Measurements from ENCODE around the gene KRTAP12-2.

The KRTAP12-2 gene

GRCh38 chr21:44666401-44667320 lies at the start of gene KRTAP12-2:
Gene KRTAP12-2 (minus strand): TSS chr21:44666927. CDS start chr21:44666886, 41 bp downstream.
- ChIA-PET CTCF (no interaction called here), POLR2A (no interaction called here)
- DNase-seq (ENCODE audit: low read depth, low spot score) = no peak
- TF ChIP-seq, protein P1, sequence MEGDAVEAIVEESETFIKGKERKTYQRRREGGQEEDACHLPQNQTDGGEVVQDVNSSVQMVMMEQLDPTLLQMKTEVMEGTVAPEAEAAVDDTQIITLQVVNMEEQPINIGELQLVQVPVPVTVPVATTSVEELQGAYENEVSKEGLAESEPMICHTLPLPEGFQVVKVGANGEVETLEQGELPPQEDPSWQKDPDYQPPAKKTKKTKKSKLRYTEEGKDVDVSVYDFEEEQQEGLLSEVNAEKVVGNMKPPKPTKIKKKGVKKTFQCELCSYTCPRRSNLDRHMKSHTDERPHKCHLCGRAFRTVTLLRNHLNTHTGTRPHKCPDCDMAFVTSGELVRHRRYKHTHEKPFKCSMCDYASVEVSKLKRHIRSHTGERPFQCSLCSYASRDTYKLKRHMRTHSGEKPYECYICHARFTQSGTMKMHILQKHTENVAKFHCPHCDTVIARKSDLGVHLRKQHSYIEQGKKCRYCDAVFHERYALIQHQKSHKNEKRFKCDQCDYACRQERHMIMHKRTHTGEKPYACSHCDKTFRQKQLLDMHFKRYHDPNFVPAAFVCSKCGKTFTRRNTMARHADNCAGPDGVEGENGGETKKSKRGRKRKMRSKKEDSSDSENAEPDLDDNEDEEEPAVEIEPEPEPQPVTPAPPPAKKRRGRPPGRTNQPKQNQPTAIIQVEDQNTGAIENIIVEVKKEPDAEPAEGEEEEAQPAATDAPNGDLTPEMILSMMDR (IDR thresholded peaks at IDR 0.05; ENCODE audit: insufficient read depth, low read length, missing control alignments) = no peak
- H3K4me3 ChIP-seq (ENCODE audit: low read depth, low read length) = no peak within 1 kb of the TSS

DNA sequence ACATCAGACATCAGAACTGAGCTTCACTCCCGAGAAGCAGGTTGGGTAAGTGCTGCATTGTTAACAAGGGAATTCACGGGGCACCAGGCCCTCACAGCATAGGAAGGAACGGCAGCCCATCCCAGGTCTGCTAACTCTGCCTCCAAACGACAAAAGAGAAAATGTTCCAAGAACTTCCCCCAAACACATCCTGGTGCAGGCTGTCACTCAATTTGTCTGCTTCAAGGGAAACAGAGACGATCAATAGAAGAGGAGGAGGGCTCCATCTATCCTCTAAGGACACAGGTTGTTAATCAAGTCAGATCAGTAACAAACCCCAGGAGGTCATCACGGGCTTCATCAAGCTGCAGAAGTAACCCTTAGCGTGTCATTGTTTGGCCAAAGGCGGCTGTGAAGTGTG lies 48.2 kb upstream of the KRTAP12-2 start:
- CTCF ChIA-PET = no interaction called here
- POLR2A ChIA-PET = no interaction called here
- DNase-seq (ENCODE audit: low read depth, low spot score) = no peak
- no peak overlapping the region for H3K4me3 ChIP-seq (ENCODE audit: low read depth, low read length)
- TF ChIP-seq, protein P1 (IDR thresholded peaks at IDR 0.05; ENCODE audit: insufficient read depth, low read length, missing control alignments) = no peak

- CTCF ChIA-PET = no interaction called here
- DNase-seq (ENCODE audit: low read depth, low spot score) = no peak
- no peak overlapping the region for H3K4me3 ChIP-seq (ENCODE audit: low read depth, low read length)
- TF ChIP-seq, protein P1 (IDR thresholded peaks at IDR 0.05; ENCODE audit: insufficient read depth, low read length, missing control alignments) = no peak
- POLR2A ChIA-PET = no interaction called here
Measured at GRCh38 chr21:44713846-44714245, 47.1 kb upstream of the KRTAP12-2 start.

- ChIA-PET POLR2A (no interaction called here), CTCF (no interaction called here)
- DNase-seq (ENCODE audit: low read depth, low spot score) = no peak
- H3K4me3 ChIP-seq (ENCODE audit: low read depth, low read length) = no peak overlapping the region
- TF ChIP-seq, protein P1 (IDR thresholded peaks at IDR 0.05; ENCODE audit: insufficient read depth, low read length, missing control alignments) = no peak
Measured at GRCh38 chr21:44713130-44713529, 46.4 kb upstream of the KRTAP12-2 start.

- TF ChIP-seq, protein P1 (IDR thresholded peaks at IDR 0.05; ENCODE audit: insufficient read depth, low read length, missing control alignments) = no peak
- no peak for DNase-seq (ENCODE audit: low read depth, low spot score)
- CTCF ChIA-PET = no interaction called here
- POLR2A ChIA-PET = no interaction called here
- H3K4me3 ChIP-seq (ENCODE audit: low read depth, low read length) = no peak overlapping the region
Measured at GRCh38 chr21:44712203-44713028, 45.7 kb upstream of the KRTAP12-2 start.
